ENCODE measurements around the gene ZNF687. TPM values are rescaled to one million over a fixed set of nuclear protein-coding genes. Genes with fewer than 3 reads are reported as not detected.
A peak's percentile ranks its signal among the peaks of the same experiment; 100 is the strongest.

ZNF687 gene
- total RNA-seq, 2 experiments from 2014 or later = 20.9 to 31.6 TPM

DNA sequence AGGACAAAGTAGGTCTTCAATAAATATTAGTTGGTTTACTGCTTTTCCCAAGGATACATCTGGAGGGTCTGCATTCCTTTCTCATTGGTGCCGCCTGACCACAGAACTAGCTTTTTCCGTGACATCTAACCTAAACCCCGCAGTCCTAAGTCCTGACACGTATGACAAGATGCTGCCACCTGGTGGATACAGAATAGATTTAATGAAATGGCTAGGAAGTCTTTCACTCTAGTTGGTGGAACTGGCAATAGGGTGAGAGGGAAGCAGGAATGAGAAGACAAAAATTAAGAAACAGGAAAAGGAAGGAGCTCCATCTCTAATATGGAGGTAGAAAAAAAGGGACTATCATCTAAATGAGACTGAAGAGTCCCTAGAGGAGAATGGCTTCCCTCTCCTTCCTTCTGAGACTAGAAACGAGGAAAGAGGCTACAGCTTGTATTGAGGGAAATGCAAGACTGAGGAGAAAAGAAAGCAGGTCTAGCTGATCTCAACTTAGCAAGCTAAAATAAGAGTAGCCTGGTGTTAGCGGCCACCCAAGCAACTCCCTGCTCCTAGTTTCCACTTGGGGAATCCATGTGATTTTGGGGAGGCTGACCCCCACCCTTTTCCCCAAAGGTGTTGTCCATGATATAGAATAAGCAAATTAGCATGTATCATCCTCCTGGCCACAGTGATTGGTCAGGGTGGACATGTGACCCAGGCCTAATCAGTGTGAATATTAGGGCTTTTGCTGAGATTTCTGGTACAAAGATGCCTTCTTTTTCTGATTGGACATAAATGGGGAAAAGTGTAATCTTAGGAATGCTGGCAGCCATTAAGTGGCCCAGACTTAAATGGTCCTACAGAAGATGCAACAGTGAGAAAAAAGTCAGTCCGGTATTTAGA is 59.0 kb downstream of the ZNF687 start:
- CTCF ChIA-PET (ENCODE audit: unreplicated experiment) = interaction anchor here (0.9 to 1.3 kb wide), 5 partner anchors 11 to 64 kb away, joined by 3 to 7 read pairs (median 4); partner anchors contain the start of gene PI4KB
- Histone ChIP-seq H3K4me1 (ENCODE audit: insufficient read depth, low read length, poor library complexity, severe bottlenecking) (peaks cover 22% of the 10 kb centered on the region), H4K20me1 (ENCODE audit: insufficient read depth, low read length) (no peaks in the 10 kb centered on the region), H3K4me2 (ENCODE audit: low read length) (0 out of 2 replicates have a peak overlapping the region, but pooled peaks have one; percentile 16), H3K27ac (ENCODE audit: low read depth, low read length, poor library complexity, severe bottlenecking) (peak overlapping the region; percentile 49), H3K9me2 (ENCODE audit: insufficient read depth, low read length) (no peaks in the 10 kb centered on the region), H3K4me3 (ENCODE audit: low read depth, low read length, poor library complexity, severe bottlenecking) (no peak overlapping the region), H3K79me2 (ENCODE audit: insufficient read depth, low read depth, low read length) (peaks cover 12% of the 10 kb centered on the region; the same call in 1 of the 2 replicates), H3K9me3 (ENCODE audit: low read length) (no peaks in the 10 kb centered on the region), H3K36me3 (ENCODE audit: insufficient read depth, low read length) (peaks cover 45% of the 10 kb centered on the region), H2AFZ (ENCODE audit: low read length) (no peak overlapping the region)
- TF ChIP-seq, protein P1, sequence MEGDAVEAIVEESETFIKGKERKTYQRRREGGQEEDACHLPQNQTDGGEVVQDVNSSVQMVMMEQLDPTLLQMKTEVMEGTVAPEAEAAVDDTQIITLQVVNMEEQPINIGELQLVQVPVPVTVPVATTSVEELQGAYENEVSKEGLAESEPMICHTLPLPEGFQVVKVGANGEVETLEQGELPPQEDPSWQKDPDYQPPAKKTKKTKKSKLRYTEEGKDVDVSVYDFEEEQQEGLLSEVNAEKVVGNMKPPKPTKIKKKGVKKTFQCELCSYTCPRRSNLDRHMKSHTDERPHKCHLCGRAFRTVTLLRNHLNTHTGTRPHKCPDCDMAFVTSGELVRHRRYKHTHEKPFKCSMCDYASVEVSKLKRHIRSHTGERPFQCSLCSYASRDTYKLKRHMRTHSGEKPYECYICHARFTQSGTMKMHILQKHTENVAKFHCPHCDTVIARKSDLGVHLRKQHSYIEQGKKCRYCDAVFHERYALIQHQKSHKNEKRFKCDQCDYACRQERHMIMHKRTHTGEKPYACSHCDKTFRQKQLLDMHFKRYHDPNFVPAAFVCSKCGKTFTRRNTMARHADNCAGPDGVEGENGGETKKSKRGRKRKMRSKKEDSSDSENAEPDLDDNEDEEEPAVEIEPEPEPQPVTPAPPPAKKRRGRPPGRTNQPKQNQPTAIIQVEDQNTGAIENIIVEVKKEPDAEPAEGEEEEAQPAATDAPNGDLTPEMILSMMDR (conservative IDR thresholded peaks at IDR 0.05; ENCODE audit: low read length) = peak; percentile 95
- no peak for TF ChIP-seq EZH2phosphoT487 (IDR thresholded peaks at IDR 0.05; ENCODE audit: borderline replicate concordance, low read depth, low read length)
- POLR2A ChIA-PET = interaction anchor here (0.6 to 1.7 kb wide), 5 partner anchors 9 to 80 kb away, joined by 3 to 5 read pairs (median 3); no protein-coding TSS in a partner anchor
- intact Hi-C loops (cut with micrococcal nuclease; ENCODE audit: unreplicated experiment) = loop anchor here (1.0 to 5.0 kb wide), 3 partner anchors 40 to 244 kb away; partner anchors contain the start of gene ZNF687
- no TSS peak for BruUV-seq (replicated peaks)
- DNase-seq (ENCODE audit: low spot score) = peak; percentile 89

Small RNAs within 50 kb of the gene (small RNA-seq; reads per million reads assigned to genes)
- gene RN7SL444P = not detected

Other genes with a start within 250 kb of the ZNF687 start
- gene BNIPL, start 245.7 kb upstream of the ZNF687 start, total RNA-seq (2014; rRNA removed; shearing (Covaris generic)) = 1.6 and 2.1 TPM in 2 replicates
- gene BNIPL, start 245.7 kb upstream of the ZNF687 start, total RNA-seq (2022) = 0.74 and 3.2 TPM in 2 replicates
- 0.54 TPM in 1 of 2 replicates, not detected in the other for gene C1orf56, start 234.5 kb upstream of the ZNF687 start, total RNA-seq (2014; rRNA removed; shearing (Covaris generic))
- gene C1orf56, start 234.5 kb upstream of the ZNF687 start, total RNA-seq (2022) = 0.25 TPM in 1 of 2 replicates, not detected in the other
- 44.1 and 48.2 TPM in 2 replicates for gene CDC42SE1, start 222.7 kb upstream of the ZNF687 start, total RNA-seq (2014; rRNA removed; shearing (Covaris generic))
- 59.5 and 63.3 TPM in 2 replicates for gene CDC42SE1, start 222.7 kb upstream of the ZNF687 start, total RNA-seq (2022)
- gene MLLT11, start 221.9 kb upstream of the ZNF687 start, total RNA-seq (2014; rRNA removed; shearing (Covaris generic)) = 4.2 and 4.7 TPM in 2 replicates
- 4.7 and 4.8 TPM in 2 replicates for gene MLLT11, start 221.9 kb upstream of the ZNF687 start, total RNA-seq (2022)
- gene GABPB2, start 211.5 kb upstream of the ZNF687 start, total RNA-seq (2014; rRNA removed; shearing (Covaris generic)) = 14.7 and 17.2 TPM in 2 replicates
- gene GABPB2, start 211.5 kb upstream of the ZNF687 start, total RNA-seq (2022) = 18.2 and 20.0 TPM in 2 replicates
- gene SEMA6C, start 135.7 kb upstream of the ZNF687 start, total RNA-seq (2014; rRNA removed; shearing (Covaris generic)) = 0.54 and 1.1 TPM in 2 replicates
- 1.9 and 2.0 TPM in 2 replicates for gene SEMA6C, start 135.7 kb upstream of the ZNF687 start, total RNA-seq (2022)
- gene TNFAIP8L2, start 125.7 kb upstream of the ZNF687 start, total RNA-seq (2014; rRNA removed; shearing (Covaris generic)) = 7.7 and 12.5 TPM in 2 replicates
- gene TNFAIP8L2, start 125.7 kb upstream of the ZNF687 start, total RNA-seq (2022) = 9.0 and 9.2 TPM in 2 replicates
- 6.2 and 9.2 TPM in 2 replicates for gene LYSMD1, start 116.4 kb upstream of the ZNF687 start, total RNA-seq (2014; rRNA removed; shearing (Covaris generic))
- gene LYSMD1, start 116.4 kb upstream of the ZNF687 start, total RNA-seq (2022) = 3.4 and 3.7 TPM in 2 replicates
- gene SCNM1, start 116.2 kb upstream of the ZNF687 start, total RNA-seq (2014; rRNA removed; shearing (Covaris generic)) = 70.9 and 78.0 TPM in 2 replicates
- gene SCNM1, start 116.2 kb upstream of the ZNF687 start, total RNA-seq (2022) = 54.1 and 63.1 TPM in 2 replicates
- gene TMOD4, start 106.3 kb upstream of the ZNF687 start, total RNA-seq (2014; rRNA removed; shearing (Covaris generic)) = not detected in 2 replicates
- 1.4 and 2.4 TPM in 2 replicates for gene TMOD4, start 106.3 kb upstream of the ZNF687 start, total RNA-seq (2022)
- gene VPS72, start 92.1 kb upstream of the ZNF687 start, total RNA-seq (2014; rRNA removed; shearing (Covaris generic)) = 51.1 and 65.9 TPM in 2 replicates
- 54.3 and 67.9 TPM in 2 replicates for gene VPS72, start 92.1 kb upstream of the ZNF687 start, total RNA-seq (2022)
- gene PIP5K1A, start 83.7 kb upstream of the ZNF687 start, total RNA-seq (2014; rRNA removed; shearing (Covaris generic)) = 42.9 and 50.5 TPM in 2 replicates
- 75.8 and 85.3 TPM in 2 replicates for gene PIP5K1A, start 83.7 kb upstream of the ZNF687 start, total RNA-seq (2022)
- 118 and 134 TPM in 2 replicates for gene PSMD4, start 27.6 kb upstream of the ZNF687 start, total RNA-seq (2014; rRNA removed; shearing (Covaris generic))
- 137 and 150 TPM in 2 replicates for gene PSMD4, start 27.6 kb upstream of the ZNF687 start, total RNA-seq (2022)
- 36.9 and 38.0 TPM in 2 replicates for gene PI4KB, start 45.1 kb downstream of the ZNF687 start, total RNA-seq (2014; rRNA removed; shearing (Covaris generic))
- 50.6 and 60.4 TPM in 2 replicates for gene PI4KB, start 45.1 kb downstream of the ZNF687 start, total RNA-seq (2022)
- 99.7 and 122 TPM in 2 replicates for gene RFX5, start 65.0 kb downstream of the ZNF687 start, total RNA-seq (2014; rRNA removed; shearing (Covaris generic))
- 115 and 131 TPM in 2 replicates for gene RFX5, start 65.0 kb downstream of the ZNF687 start, total RNA-seq (2022)
- gene SELENBP1, start 90.4 kb downstream of the ZNF687 start, total RNA-seq (2014; rRNA removed; shearing (Covaris generic)) = not detected in 2 replicates
- gene SELENBP1, start 90.4 kb downstream of the ZNF687 start, total RNA-seq (2022) = not detected in 2 replicates
- 230 and 301 TPM in 2 replicates for gene PSMB4, start 117.3 kb downstream of the ZNF687 start, total RNA-seq (2014; rRNA removed; shearing (Covaris generic))
- 240 and 242 TPM in 2 replicates for gene PSMB4, start 117.3 kb downstream of the ZNF687 start, total RNA-seq (2022)
- 47.7 and 72.0 TPM in 2 replicates for gene POGZ, start 177.2 kb downstream of the ZNF687 start, total RNA-seq (2014; rRNA removed; shearing (Covaris generic))
- 118 and 130 TPM in 2 replicates for gene POGZ, start 177.2 kb downstream of the ZNF687 start, total RNA-seq (2022)
- 1.7 and 2.5 TPM in 2 replicates for gene CGN, start 229.1 kb downstream of the ZNF687 start, total RNA-seq (2014; rRNA removed; shearing (Covaris generic))
- 5.5 TPM in 2 replicates for gene CGN, start 229.1 kb downstream of the ZNF687 start, total RNA-seq (2022)

All from OCI-LY7 (cell line).